ENCODE data around the gene RASA3. TPM values are rescaled to one million over a fixed set of nuclear protein-coding genes. Genes with fewer than 3 reads are reported as not detected.

Gene RASA3
- polyA plus RNA-seq, 1 donor from 2014 or later: 52.8 TPM

- H3K9me3 Mint-ChIP-seq: no peaks in the 10 kb centered on the region
- H3K4me3 Mint-ChIP-seq: no peak overlapping the region
- no peaks in the 10 kb centered on the region for H3K27me3 Mint-ChIP-seq
- no peaks in the 10 kb centered on the region for H3K36me3 Mint-ChIP-seq
- no peak overlapping the region for H3K27ac Mint-ChIP-seq
- H3K4me1 Mint-ChIP-seq: peaks cover 0 to 2% (median 0%) of the 10 kb centered on the region in 3 donors
These were observed 117.1 kb downstream of the RASA3 start for GRCh38 chr13:114015111-114015968.

GRCh38 chr13:114013952-114014629 is 118.3 kb downstream of the RASA3 start:
- Mint-ChIP-seq H3K4me3 (no peak overlapping the region), H3K27me3 (no peaks in the 10 kb centered on the region), H3K27ac (no peak overlapping the region)

DNA sequence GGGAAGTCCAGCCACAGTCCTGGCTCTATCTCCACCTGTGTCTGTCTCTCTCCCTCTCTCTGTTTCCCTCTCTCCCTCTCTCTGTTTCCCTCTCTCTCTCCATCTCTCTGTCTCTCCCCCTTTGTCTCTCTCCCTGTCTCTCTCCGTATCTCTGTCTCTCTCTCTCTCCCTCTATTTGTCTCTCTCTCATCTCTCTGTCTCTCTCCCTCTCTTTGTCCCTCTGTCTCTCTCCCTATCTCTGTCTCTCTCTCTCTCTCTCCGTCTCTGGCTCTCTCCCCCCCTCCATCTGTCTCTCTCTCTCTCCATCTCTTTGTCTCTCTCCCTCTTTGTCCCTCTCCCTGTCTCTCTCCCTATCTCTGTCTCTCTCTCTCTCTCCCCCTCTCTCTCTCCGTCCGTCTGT is 119.1 kb downstream of the RASA3 start:
- Mint-ChIP-seq H3K27ac (no peak overlapping the region), H3K27me3 (no peaks in the 10 kb centered on the region), H3K4me3 (no peak overlapping the region), H3K36me3 (peaks cover 3% of the 10 kb centered on the region), H3K9me3 (no peaks in the 10 kb centered on the region), H3K4me1 (peaks cover 0 to 2% (median 0%) of the 10 kb centered on the region in 3 donors)

More at GRCh38 chr13:114013952-114014629, 118.3 kb downstream of the RASA3 start:
- Mint-ChIP-seq H3K4me1 (peaks cover 0 to 2% (median 0%) of the 10 kb centered on the region in 3 donors), H3K9me3 (no peaks in the 10 kb centered on the region), H3K36me3 (peaks cover 2% of the 10 kb centered on the region)

GRCh38 chr13:114012921-114013320 is 119.5 kb downstream of the RASA3 start:
- H3K4me3 Mint-ChIP-seq: no peak overlapping the region
- peaks cover 3% of the 10 kb centered on the region for H3K36me3 Mint-ChIP-seq
- peaks cover 0 to 2% (median 0%) of the 10 kb centered on the region in 3 donors for H3K4me1 Mint-ChIP-seq
- no peaks in the 10 kb centered on the region for H3K9me3 Mint-ChIP-seq
- H3K27me3 Mint-ChIP-seq: no peaks in the 10 kb centered on the region
- no peak overlapping the region for H3K27ac Mint-ChIP-seq

DNA sequence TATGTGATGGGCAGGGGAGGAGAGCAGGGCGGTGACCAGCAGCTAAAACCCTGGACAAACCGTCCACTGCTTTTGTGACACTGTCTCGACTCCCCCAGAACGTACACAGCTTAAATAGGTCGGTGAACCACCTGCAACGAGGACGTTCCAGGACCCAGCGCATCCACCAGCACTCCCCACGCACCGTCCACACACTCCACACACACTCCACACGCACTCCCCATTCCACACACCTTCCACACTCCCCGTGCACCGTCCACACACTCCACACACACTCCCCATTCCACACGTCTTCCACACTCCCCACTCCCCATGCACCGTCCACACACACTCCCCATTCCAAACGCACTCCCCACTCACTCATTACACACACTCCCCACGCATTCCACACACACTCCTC is 120.3 kb downstream of the RASA3 start:
- H3K9me3 Mint-ChIP-seq: no peaks in the 10 kb centered on the region
- peaks cover 0 to 2% (median 0%) of the 10 kb centered on the region in 3 donors for H3K4me1 Mint-ChIP-seq
- H3K4me3 Mint-ChIP-seq: no peak overlapping the region
- peaks cover 3% of the 10 kb centered on the region for H3K36me3 Mint-ChIP-seq
- no peaks in the 10 kb centered on the region for H3K27me3 Mint-ChIP-seq
- no peak overlapping the region for H3K27ac Mint-ChIP-seq

- Mint-ChIP-seq H3K9me3 (no peaks in the 10 kb centered on the region), H3K27me3 (no peaks in the 10 kb centered on the region), H3K4me1 (peaks cover 0 to 2% (median 0%) of the 10 kb centered on the region in 3 donors), H3K36me3 (peaks cover 3% of the 10 kb centered on the region), H3K4me3 (peak overlapping the region in 1 of 4 donors; percentile 76), H3K27ac (peak overlapping the region in 1 of 3 donors; percentile 71)
These were observed 121.2 kb downstream of the RASA3 start for GRCh38 chr13:114011226-114011625.

GRCh38 chr13:114010401-114011101 is 121.9 kb downstream of the RASA3 start:
- Mint-ChIP-seq H3K9me3 (no peaks in the 10 kb centered on the region), H3K4me3 (peak overlapping the region in 1 of 4 donors; percentile 76), H3K4me1 (peaks cover 0 to 2% (median 0%) of the 10 kb centered on the region in 3 donors), H3K27me3 (no peaks in the 10 kb centered on the region), H3K27ac (peak overlapping the region in 1 of 3 donors; percentile 71), H3K36me3 (peaks cover 3% of the 10 kb centered on the region)

DNA sequence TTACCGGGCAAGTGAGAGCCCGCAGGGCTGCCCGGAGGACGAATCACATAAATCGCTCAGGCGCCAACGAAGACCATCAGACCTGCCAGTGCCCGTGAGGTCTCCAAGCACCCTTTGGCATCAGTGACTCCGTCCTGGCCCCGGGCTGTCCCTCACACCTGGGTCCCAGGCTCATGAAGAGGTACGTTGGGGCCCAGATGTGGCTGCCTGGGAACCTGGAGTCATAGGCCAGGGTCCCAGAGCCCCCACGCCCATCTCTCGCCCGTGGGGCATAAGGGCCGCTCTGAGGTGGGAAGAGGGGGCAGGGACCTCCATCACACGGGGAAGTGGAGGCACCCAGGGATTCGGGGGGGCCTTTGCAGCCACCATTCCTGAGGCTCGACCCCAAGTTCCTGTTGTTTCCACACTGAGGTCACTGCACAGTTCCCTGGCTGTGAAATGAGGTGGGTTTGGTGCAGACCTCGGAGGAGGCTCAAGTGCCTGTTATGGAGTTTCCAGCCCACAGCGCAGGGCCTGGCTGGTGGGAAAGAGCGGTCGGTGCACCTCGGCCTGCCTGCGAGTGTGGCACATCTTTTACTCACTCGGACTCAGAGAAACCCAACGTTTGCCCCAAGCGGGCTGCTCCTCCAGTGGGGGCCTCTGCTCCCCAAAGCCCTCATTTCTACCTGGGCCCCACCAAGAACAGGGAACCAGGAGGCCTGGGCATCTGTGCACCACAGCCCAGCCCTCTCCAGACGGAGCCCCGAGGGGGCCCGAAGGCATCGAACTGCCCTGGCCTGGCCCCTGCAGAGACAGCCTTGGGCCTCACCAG is 122.6 kb downstream of the RASA3 start:
- no peak overlapping the region for H3K4me3 Mint-ChIP-seq
- H3K36me3 Mint-ChIP-seq: peaks cover 3% of the 10 kb centered on the region
- peak overlapping the region in 2 of 3 donors; percentile 35 to 56 for H3K27ac Mint-ChIP-seq
- H3K4me1 Mint-ChIP-seq: peaks cover 0 to 2% (median 0%) of the 10 kb centered on the region in 3 donors
- H3K27me3 Mint-ChIP-seq: no peaks in the 10 kb centered on the region
- H3K9me3 Mint-ChIP-seq: no peaks in the 10 kb centered on the region

- H3K27ac Mint-ChIP-seq: peak overlapping the region in 2 of 3 donors; percentile 35 to 56
- H3K27me3 Mint-ChIP-seq: no peaks in the 10 kb centered on the region
- no peak overlapping the region for H3K4me3 Mint-ChIP-seq
These were observed 123.3 kb downstream of the RASA3 start for GRCh38 chr13:114008964-114009589.

GRCh38 chr13:114007566-114007965 is 124.9 kb downstream of the RASA3 start:
- H3K4me1 Mint-ChIP-seq: peaks cover 0 to 2% (median 0%) of the 10 kb centered on the region in 3 donors
- H3K36me3 Mint-ChIP-seq: peaks cover 5% of the 10 kb centered on the region
- no peaks in the 10 kb centered on the region for H3K9me3 Mint-ChIP-seq
- H3K27me3 Mint-ChIP-seq: no peaks in the 10 kb centered on the region
- no peak overlapping the region for H3K4me3 Mint-ChIP-seq
- H3K27ac Mint-ChIP-seq: peak overlapping the region in 1 of 3 donors; percentile 51

More at GRCh38 chr13:114008964-114009589, 123.3 kb downstream of the RASA3 start:
- H3K36me3 Mint-ChIP-seq: peaks cover 4% of the 10 kb centered on the region
- peaks cover 0 to 2% (median 0%) of the 10 kb centered on the region in 3 donors for H3K4me1 Mint-ChIP-seq
- H3K9me3 Mint-ChIP-seq: no peaks in the 10 kb centered on the region

DNA sequence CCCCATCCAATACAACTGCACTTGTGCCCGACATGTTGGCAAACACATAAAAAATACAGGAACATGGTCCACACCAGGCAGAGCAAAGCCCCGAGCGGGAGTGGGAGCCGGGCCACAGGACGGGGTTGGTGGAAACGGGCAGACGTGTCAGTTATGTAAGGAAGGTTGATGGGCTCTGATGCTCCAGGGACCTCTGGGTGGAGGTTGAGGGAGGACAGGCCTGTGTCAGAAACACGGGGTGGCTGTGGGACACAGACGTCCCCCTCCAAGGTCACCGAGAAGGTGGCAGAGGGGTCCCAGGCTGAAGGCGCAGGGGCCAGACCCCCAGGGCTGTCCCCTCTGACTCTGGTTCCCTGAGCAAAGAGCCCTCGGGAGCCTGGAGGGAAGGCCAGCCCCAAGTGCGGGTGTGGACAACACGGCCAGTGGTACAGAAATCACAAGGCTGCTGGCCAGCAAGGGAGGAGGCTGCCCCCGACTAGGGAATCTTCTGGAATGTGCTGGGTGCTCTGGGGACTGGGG is 127.2 kb downstream of the RASA3 start:
- H3K27ac Mint-ChIP-seq: peak overlapping the region in 1 of 3 donors; percentile 53
- H3K27me3 Mint-ChIP-seq: no peaks in the 10 kb centered on the region
- H3K36me3 Mint-ChIP-seq: peaks cover 5% of the 10 kb centered on the region
- H3K9me3 Mint-ChIP-seq: no peaks in the 10 kb centered on the region
- H3K4me3 Mint-ChIP-seq: no peak overlapping the region
- no peaks in the 10 kb centered on the region for H3K4me1 Mint-ChIP-seq

DNA sequence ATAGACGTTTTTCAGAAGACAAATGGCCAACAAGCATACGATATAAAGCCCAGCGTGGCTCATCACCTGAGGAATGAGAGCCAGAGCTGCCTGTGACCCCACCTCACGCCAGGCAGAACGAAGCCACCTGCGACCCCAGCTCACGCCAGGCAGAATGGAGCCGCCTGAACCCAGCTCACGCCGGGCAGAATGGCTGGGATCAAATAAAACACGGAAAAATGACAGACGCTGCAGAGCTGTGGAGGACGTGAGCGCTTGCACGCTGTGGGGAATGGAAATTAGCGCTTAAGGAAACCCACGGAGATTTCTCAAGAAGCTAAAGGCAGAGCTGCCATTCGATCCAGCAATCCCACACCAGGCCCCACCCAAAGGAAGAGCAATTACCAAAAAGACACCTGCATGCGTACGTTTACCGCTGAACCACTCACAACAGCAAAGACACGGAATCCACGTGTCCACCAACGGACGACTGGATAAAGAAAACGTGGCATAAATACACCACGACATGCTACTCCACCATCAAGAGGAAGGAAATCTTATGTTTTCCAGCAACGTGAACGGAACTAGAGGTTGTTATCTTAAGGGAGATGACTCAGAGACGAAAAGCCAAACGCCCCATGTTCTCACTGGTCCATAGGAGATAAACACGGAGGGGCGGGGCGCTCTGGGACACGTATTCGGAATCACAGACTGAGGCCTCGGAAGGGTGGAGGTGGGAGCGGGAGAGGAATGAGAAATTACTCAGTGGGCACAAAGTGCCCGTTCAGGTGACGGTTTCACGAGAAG is 127.8 kb downstream of the RASA3 start:
- no peaks in the 10 kb centered on the region for H3K27me3 Mint-ChIP-seq
- H3K27ac Mint-ChIP-seq: peak overlapping the region in 2 of 3 donors; percentile 36 to 53
- H3K4me1 Mint-ChIP-seq: no peaks in the 10 kb centered on the region
- H3K9me3 Mint-ChIP-seq: no peaks in the 10 kb centered on the region
- H3K36me3 Mint-ChIP-seq: peaks cover 5% of the 10 kb centered on the region
- H3K4me3 Mint-ChIP-seq: peak overlapping the region in 1 of 4 donors; percentile 35

DNA sequence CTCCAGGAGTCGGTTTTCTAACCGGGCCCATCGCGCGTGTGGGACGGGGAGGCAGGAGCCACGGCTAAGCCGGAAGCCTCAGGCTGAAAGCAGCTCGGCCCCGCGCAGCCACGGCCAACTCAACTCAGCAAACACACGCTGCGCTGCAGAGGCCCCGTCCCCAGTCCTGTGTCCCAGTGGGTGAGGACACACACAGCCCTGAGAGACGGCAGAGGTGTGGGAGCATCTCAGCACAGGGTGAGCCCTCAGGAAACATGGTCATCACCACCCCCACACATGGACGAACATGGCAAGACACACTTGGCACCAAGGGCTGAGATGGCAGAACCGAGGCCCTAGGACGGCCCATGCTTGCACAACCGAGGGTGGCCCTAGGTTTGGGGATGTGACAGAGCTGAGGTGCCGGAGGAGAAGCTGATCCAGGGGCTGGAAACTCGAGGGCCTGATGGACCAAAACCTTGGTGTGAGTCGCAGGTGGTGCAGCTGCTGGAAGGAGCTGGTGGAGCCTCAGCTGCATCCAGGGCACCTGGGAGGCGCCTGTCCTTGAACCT is 129.6 kb downstream of the RASA3 start:
- H3K4me3 Mint-ChIP-seq: no peak overlapping the region
- peak overlapping the region in 1 of 3 donors; percentile 39 for H3K27ac Mint-ChIP-seq

More for the DNA sequence above, 129.6 kb downstream of the RASA3 start:
- Mint-ChIP-seq H3K36me3 (peaks cover 2% of the 10 kb centered on the region), H3K27me3 (no peaks in the 10 kb centered on the region), H3K9me3 (no peaks in the 10 kb centered on the region), H3K4me1 (no peaks in the 10 kb centered on the region)
